ENCODE results near the gene UBE2Q2. TPM values are rescaled to one million over a fixed set of nuclear protein-coding genes. Genes with fewer than 3 reads are reported as not detected.
"Not testable (repeated sequence)": the region's sequence is repeated elsewhere in the genome, so short reads cannot be mapped to it uniquely, and the experiment has no call there.

Gene UBE2Q2
- total RNA-seq, 4 donors from 2014 or later, result 50.6 to 92.2 (median 65.5) TPM

DNA sequence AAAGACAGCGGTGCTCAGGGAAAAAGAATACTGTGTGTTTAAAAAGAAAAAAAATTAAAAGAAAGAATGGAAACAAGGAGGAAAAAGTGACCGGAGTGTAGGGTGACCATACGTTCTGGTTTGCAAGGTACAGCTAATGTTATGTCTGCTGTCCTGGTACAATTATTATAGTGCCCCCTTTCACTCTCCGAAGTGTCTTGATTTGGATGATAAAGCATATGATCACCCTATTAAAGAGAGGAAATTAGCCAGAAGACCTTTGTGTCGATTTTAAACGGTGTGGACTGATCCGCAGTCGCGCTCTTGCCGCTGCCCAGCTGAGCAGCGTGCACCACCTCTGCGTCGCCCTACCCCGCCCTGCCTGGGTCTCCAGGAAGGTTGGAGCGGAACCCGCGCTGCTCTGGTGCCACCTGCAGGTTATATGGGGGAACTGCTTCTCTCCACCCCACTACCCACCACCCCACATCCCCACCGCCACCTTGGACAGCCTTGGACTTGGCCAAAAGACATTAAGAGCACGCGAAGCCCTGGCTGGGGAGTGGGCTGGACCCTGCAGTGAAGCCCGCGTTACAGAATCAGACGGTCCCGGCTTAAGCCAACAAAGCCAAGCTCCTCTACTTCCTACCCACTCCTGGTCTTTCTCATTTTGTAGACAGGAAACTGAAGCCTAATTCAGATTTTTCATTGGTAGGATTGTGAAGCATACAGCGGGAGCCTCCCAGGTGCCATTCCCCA lies 41.2 kb upstream of the UBE2Q2 start:
- TF ChIP-seq, protein P1, sequence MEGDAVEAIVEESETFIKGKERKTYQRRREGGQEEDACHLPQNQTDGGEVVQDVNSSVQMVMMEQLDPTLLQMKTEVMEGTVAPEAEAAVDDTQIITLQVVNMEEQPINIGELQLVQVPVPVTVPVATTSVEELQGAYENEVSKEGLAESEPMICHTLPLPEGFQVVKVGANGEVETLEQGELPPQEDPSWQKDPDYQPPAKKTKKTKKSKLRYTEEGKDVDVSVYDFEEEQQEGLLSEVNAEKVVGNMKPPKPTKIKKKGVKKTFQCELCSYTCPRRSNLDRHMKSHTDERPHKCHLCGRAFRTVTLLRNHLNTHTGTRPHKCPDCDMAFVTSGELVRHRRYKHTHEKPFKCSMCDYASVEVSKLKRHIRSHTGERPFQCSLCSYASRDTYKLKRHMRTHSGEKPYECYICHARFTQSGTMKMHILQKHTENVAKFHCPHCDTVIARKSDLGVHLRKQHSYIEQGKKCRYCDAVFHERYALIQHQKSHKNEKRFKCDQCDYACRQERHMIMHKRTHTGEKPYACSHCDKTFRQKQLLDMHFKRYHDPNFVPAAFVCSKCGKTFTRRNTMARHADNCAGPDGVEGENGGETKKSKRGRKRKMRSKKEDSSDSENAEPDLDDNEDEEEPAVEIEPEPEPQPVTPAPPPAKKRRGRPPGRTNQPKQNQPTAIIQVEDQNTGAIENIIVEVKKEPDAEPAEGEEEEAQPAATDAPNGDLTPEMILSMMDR (IDR thresholded peaks at IDR 0.05), result peak; percentile 74 to 100 (median 87)
- TF ChIP-seq EP300 (IDR thresholded peaks at IDR 0.05), result no peak
- no peak overlapping the region for H3K4me3 ChIP-seq
- H3K27me3 ChIP-seq, result peaks cover 29% of the 10 kb centered on the region
- no peaks in the 10 kb centered on the region for H3K9me3 ChIP-seq
- H3K36me3 ChIP-seq, result no peaks in the 10 kb centered on the region
- no peak overlapping the region for H3K27ac ChIP-seq
- peaks cover 0 to 10% (median 0%) of the 10 kb centered on the region in 3 donors for H3K4me1 ChIP-seq
- peak; percentile 97 for ATAC-seq
- WGBS, 2 donors (ENCODE audit: low coverage in 1 of 2), result 6 to 16% methylated on average over 5 to 14 of the region's 25 CpGs

DNA sequence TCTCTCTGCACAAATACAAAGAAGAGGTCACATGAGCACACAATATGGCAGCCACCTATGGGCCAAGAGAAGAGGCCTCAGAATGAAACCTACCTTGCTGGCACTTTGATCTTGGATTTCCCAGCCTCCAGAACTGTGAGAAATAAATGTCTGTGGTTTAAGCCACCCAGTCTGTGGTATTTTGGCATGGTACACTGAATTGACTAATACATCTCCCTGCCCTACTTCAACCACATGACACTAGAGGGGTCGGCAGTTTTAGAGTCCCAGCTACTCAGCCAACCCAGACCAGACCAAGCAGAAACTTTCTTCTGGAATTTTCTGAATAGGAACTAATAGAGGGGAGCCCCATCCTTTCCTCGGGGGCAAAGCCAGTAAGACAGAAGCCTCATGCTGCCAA lies 35.8 kb upstream of the UBE2Q2 start:
- H3K4me1 ChIP-seq, H3K27ac ChIP-seq, H3K9me3 ChIP-seq, H3K4me3 ChIP-seq, H3K36me3 ChIP-seq, ATAC-seq: not testable (repeated sequence)
- WGBS, 2 donors (ENCODE audit: low coverage in 1 of 2), result no CpG with 5 or more reads among the region's 2 CpGs
- H3K27me3 ChIP-seq, result peaks cover 22% of the 10 kb centered on the region

DNA sequence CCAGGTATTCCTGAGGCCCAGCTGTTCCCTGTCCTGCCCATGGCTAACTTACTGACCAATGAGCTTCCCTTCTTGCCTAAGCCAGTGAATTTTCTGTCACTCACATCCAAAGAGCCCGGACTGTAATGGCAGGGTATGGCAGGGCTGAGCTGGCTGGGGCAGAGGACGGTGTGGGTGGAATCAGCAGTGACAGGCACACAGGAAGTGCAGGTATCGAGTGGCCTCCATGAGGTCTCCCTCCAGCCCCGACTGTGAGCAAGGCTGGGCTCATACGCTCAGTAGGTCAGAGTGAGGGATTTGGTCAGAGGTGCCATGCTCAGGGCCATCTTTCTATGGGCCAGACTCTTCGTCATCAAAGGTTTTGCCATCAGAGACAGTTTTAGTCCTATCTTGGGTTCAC lies 35.2 kb upstream of the UBE2Q2 start:
- WGBS, 2 donors (ENCODE audit: low coverage in 1 of 2), result 100% methylated on average over 1 of the region's 6 CpGs; no CpG with 5 or more reads in 1 of the 2 donors
- not testable (repeated sequence) for H3K27ac ChIP-seq, H3K9me3 ChIP-seq, ATAC-seq, H3K36me3 ChIP-seq, H3K4me3 ChIP-seq, H3K4me1 ChIP-seq
- H3K27me3 ChIP-seq, result peaks cover 17% of the 10 kb centered on the region

DNA sequence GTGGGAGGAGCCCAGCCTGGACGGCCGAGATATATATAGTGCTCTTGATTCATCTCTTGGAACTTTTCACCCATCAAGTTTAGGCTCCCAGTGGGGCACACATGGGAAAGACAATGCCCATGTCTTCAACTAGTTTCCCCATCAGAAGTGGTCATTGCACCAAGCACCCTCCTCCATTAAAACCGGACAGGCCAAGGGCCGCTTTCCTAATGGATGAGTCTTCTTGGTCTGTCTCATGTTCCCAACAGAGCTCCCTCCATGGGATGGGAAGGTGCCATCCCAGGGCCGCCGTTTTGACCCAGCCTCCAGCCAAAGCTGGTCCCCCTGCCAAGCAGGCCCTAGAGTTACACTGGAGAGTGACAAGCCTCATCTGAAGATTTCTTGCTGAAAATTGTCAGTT lies 34.7 kb upstream of the UBE2Q2 start:
- no peak overlapping the region for H3K27ac ChIP-seq
- H3K4me1 ChIP-seq, result no peaks in the 10 kb centered on the region
- no peak overlapping the region for H3K4me3 ChIP-seq
- no peak for ATAC-seq
- TF ChIP-seq EP300 (IDR thresholded peaks at IDR 0.05) (no peak), POLR2AphosphoS5 (IDR thresholded peaks at IDR 0.05) (no peak), POLR2A (IDR thresholded peaks at IDR 0.05) (no peak)
- TF ChIP-seq, protein P1 (IDR thresholded peaks at IDR 0.05), result no peak
- H3K9me3 ChIP-seq, result no peaks in the 10 kb centered on the region
- H3K27me3 ChIP-seq, result peaks cover 12% of the 10 kb centered on the region
- no peaks in the 10 kb centered on the region for H3K36me3 ChIP-seq
- 60% methylated on average over 1 of the region's 6 CpGs; no CpG with 5 or more reads in 1 of the 2 donors for WGBS, 2 donors (ENCODE audit: low coverage in 1 of 2)

DNA sequence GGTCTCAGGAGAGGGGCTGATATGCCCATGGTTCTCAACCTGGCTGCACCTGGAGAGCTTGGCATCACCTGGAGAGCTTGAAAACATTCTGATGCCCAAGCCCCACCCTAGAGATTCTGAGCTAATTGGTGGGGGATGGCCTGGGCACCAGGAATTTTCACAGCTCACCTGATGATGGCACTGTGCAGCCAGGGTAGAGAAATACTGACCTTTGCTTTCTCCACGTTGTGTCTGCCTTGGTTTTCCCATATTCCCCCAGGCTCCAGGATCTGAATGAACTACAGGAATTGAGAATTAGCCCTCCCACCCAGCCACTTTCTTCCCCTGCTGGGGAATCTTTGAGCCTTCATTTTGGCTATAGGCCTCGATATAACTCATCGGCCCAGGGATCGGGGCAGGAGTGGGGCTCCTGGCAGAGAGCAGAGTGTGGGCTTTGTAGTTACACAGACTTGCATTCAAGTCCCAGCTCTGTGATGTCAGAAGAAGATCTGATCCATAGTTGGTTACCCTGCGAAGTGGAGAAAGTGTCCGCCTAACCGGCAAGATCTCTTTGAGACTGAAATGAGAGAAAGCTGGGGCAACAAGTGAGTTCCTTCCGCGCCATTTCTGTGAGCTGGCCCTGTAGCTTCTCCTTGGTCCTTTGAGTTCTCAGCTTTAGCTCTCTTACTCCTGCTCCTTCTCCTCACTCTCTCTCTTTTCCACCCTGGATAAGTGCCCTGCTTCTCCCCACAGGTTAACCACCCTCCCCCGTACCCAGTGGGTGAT lies 33.1 kb upstream of the UBE2Q2 start:
- H3K36me3 ChIP-seq, result no peaks in the 10 kb centered on the region
- TF ChIP-seq, protein P1 (IDR thresholded peaks at IDR 0.05), result peak in 2 of 4 experiments; percentile 7 to 42
- TF ChIP-seq POLR2AphosphoS5 (IDR thresholded peaks at IDR 0.05), result no peak
- no peak overlapping the region for H3K4me3 ChIP-seq
- peaks cover 4% of the 10 kb centered on the region for H3K27me3 ChIP-seq
- 50 to 74% methylated on average over 2 to 5 of the region's 10 CpGs for WGBS, 2 donors (ENCODE audit: low coverage in 1 of 2)
- ATAC-seq, result no peak
- H3K4me1 ChIP-seq, result no peaks in the 10 kb centered on the region
- no peak overlapping the region for H3K27ac ChIP-seq
- no peaks in the 10 kb centered on the region for H3K9me3 ChIP-seq
